Pancreas (tissue), 10 donors: ENCODE results near the gene SMURF2. TPM values are rescaled to one million over a fixed set of nuclear protein-coding genes. Genes with fewer than 3 reads are reported as not detected.
"Not testable (repeated sequence)": the region's sequence is repeated elsewhere in the genome, so short reads cannot be mapped to it uniquely, and the experiment has no call there.

ENCODE experiments used
- ATAC-seq, 4 donors: fragments of 200-7000 bp; cut with Tn5 transposase; one replicate each; pipeline versions ENCODE4 v1.8.0 to v1.9.1; 2020; ENCODE audit warnings: mild to moderate bottlenecking in 4 of 4, moderate library complexity in 4 of 4
- DNase-seq, 6 donors: peaks; one replicate each; pipeline ENCODE4 v3.0.0-alpha.2; 2020
- FAIRE-seq: peaks from 2 replicates; lab custom pipeline; 2012; peaks lifted over from hg19 to GRCh38; lab: Jason Lieb, UNC
- H3K27ac ChIP-seq, 4 donors: fragments of 200-600 bp; sonication (generic); 1 replicate in 3 of 4; 2 replicates in 1 of 4; pipeline versions ENCODE4 v1.5.0 to v1.8.0; 2020
- H3K27me3 ChIP-seq, 4 donors: fragments of 200-600 bp; one replicate each; pipeline ENCODE4 v1.8.0; 2021
- H3K36me3 ChIP-seq, 3 donors: fragments of 200-600 bp; sonication (generic) in 1 of 3; one replicate each; pipeline versions ENCODE4 v1.5.0 to v1.8.0; 2020 to 2021
- H3K4me1 ChIP-seq, 3 donors: fragments of 200-600 bp; one replicate each; pipeline ENCODE4 v1.8.0; 2021
- H3K4me3 ChIP-seq, 4 donors: fragments of 200-600 bp; sonication (generic) in 2 of 4; one replicate each; pipeline versions ENCODE4 v1.5.0 to v1.8.0; 2020 to 2021
- H3K9me3 ChIP-seq, 4 donors: fragments of 200-600 bp; one replicate each; pipeline ENCODE4 v1.8.0; 2021
- WGBS, 2 donors: extraction: QIAGEN DNeasy Blood & Tissue Kit; methylation state at CpG; one replicate each; pipeline ENCODE4 v1.1.7; 2013; 5-methylcytosine and 5-hydroxymethylcytosine counted together
- intact Hi-C, 3 donors: fragments of 100-400 bp; cut with DNase I; formaldehyde crosslinking; loops; one replicate each; pipeline versions ENCODE4 v1.11.1 to v1.14.2; 2022
- polyA plus RNA-seq, 2 donors: library from polyadenylated mRNA; stranded (reverse); fragments of 200-250 nt; gene quantifications; one replicate each; pipeline ENCODE4 v1.2.3, GENCODE V29; 2013
- total RNA-seq, 6 donors: library from RNA; stranded (reverse); fragmentation: NEBNext Ultra II Directional in 4 of 6; extraction: Animal tissue kit (Norgen Biotek cat#: 25700) in 4 of 6; gene quantifications; one replicate each; pipeline versions ENCODE4 v1.2.1 to v1.2.4, GENCODE V29; 2021 to 2023
- TF ChIP-seq, protein P1 (sequence below), 4 donors: fragments of 200-600 bp; sonication (generic) in 3 of 4; IDR thresholded peaks; one replicate each; pipeline versions ENCODE4 v1.5.0 to v1.8.0; 2021; ENCODE audit warnings: antibody characterized with exemption in 4 of 4
- donor health status: healthy with polysubstance abuse.
- donor health status: DM: no; HTN: no; CAD: no; lungs with moderate emphysema.
- donor health status: DM: no; HTN: no; CAD: no.
- donor health status: control.
- donor health status: control.
- donor health status: Bipolar disorder and iron deficiency.
- donor health status: DM: yes; HTN: yes; CAD: no.
- donor health status: DM: no; HTN: no; CAD: no.
- donor health status: DM: no; HTN: no; CAD: no.
- donor health status: DM: yes; HTN: yes; CAD: no.

SMURF2 gene
- total and polyA plus RNA-seq, 8 donors: 3.0 to 17.1 (median 8.0) TPM

DNA sequence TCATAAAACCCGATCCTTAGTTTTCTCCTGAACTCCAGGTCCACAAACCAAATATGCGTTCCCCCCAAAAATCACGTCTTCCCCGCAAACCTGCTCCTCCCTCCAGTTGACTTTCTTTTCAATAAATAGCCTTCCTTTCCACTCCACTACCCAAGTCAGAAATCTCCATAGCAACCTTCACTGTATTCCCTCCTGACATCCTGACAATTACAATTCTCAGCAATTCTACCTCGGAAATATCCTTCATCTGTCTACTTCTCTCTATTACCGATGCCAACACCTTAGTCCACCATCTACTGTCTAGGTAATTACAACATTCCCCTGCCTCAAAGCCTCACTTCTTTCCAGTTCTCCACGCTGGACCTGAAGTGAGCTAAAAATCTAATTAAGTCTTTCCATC lies 50.7 kb downstream of the SMURF2 start:
- no peak overlapping the region for H3K4me3 ChIP-seq
- TF ChIP-seq, protein P1, sequence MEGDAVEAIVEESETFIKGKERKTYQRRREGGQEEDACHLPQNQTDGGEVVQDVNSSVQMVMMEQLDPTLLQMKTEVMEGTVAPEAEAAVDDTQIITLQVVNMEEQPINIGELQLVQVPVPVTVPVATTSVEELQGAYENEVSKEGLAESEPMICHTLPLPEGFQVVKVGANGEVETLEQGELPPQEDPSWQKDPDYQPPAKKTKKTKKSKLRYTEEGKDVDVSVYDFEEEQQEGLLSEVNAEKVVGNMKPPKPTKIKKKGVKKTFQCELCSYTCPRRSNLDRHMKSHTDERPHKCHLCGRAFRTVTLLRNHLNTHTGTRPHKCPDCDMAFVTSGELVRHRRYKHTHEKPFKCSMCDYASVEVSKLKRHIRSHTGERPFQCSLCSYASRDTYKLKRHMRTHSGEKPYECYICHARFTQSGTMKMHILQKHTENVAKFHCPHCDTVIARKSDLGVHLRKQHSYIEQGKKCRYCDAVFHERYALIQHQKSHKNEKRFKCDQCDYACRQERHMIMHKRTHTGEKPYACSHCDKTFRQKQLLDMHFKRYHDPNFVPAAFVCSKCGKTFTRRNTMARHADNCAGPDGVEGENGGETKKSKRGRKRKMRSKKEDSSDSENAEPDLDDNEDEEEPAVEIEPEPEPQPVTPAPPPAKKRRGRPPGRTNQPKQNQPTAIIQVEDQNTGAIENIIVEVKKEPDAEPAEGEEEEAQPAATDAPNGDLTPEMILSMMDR (IDR thresholded peaks at IDR 0.05): no peak
- no peaks in the 10 kb centered on the region for H3K36me3 ChIP-seq
- no peak for ATAC-seq
- DNase-seq: no peak
- FAIRE-seq: no peak
- peaks cover 0 to 12% (median 6%) of the 10 kb centered on the region in 3 donors for H3K4me1 ChIP-seq
- no peaks in the 10 kb centered on the region for H3K27me3 ChIP-seq
- H3K27ac ChIP-seq: no peak overlapping the region
- intact Hi-C loops: no loop called here
- no peaks in the 10 kb centered on the region for H3K9me3 ChIP-seq
- 88 to 90% methylated on average over 7 of the region's 7 CpGs for WGBS, 2 donors

- H3K4me3 ChIP-seq, intact Hi-C loops, ATAC-seq, H3K27me3 ChIP-seq, FAIRE-seq, H3K36me3 ChIP-seq, H3K9me3 ChIP-seq, H3K27ac ChIP-seq, DNase-seq: not testable (repeated sequence)
- H3K4me1 ChIP-seq: peaks cover 0 to 12% (median 6%) of the 10 kb centered on the region in 3 donors
- 88 to 94% methylated on average over 2 of the region's 2 CpGs for WGBS, 2 donors
Measured at GRCh38 chr17:64610244-64610643, 51.9 kb downstream of the SMURF2 start.

DNA sequence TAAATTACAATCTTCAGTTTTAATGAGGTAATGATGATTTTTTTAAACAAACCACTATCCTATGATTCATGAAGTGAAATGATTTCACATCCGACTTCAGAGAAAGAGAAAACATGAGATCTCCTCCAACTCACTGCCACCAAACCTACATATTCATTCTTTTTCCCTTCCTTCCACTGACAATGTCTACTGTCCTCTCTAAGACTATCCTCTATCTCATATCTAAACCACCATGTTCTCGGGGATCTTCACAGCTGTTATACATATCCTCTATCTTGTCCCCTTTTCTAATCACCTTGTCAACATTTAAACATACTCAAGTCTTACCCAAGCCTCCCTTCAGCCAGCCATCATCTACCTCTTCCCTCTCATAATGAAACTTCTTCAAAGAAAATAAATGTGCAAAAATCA lies 53.5 kb downstream of the SMURF2 start:
- Histone ChIP-seq H3K36me3 (no peaks in the 10 kb centered on the region), H3K27ac (no peak overlapping the region), H3K4me1 (peaks cover 0 to 6% (median 0%) of the 10 kb centered on the region in 3 donors), H3K4me3 (no peak overlapping the region), H3K27me3 (no peaks in the 10 kb centered on the region), H3K9me3 (no peaks in the 10 kb centered on the region)
- DNase-seq (no peak), ATAC-seq (no peak), FAIRE-seq (no peak)
- TF ChIP-seq, protein P1 (IDR thresholded peaks at IDR 0.05): no peak
- intact Hi-C loops: no loop called here
- WGBS, 2 donors: 78 to 81% methylated on average over 2 of the region's 2 CpGs

- Histone ChIP-seq H3K27me3 (no peaks in the 10 kb centered on the region), H3K4me3 (no peak overlapping the region), H3K27ac (no peak overlapping the region), H3K9me3 (no peaks in the 10 kb centered on the region), H3K36me3 (no peaks in the 10 kb centered on the region), H3K4me1 (peaks cover 0 to 6% (median 0%) of the 10 kb centered on the region in 3 donors)
- WGBS, 2 donors: 93 to 95% methylated on average over 2 of the region's 2 CpGs
- ATAC-seq: no peak
- FAIRE-seq: no peak
- intact Hi-C loops: no loop called here
- DNase-seq: no peak
- TF ChIP-seq, protein P1 (IDR thresholded peaks at IDR 0.05): no peak
Measured at GRCh38 chr17:64607862-64608565, 54.1 kb downstream of the SMURF2 start.

- 91 to 93% methylated on average over 12 of the region's 12 CpGs for WGBS, 2 donors
- intact Hi-C loops, DNase-seq, ATAC-seq, H3K27me3 ChIP-seq, FAIRE-seq, H3K9me3 ChIP-seq, H3K36me3 ChIP-seq, H3K4me1 ChIP-seq, H3K4me3 ChIP-seq, H3K27ac ChIP-seq: not testable (repeated sequence)
Measured at GRCh38 chr17:64604532-64604931, 57.6 kb downstream of the SMURF2 start.

- H3K4me1 ChIP-seq: peaks cover 0 to 6% (median 0%) of the 10 kb centered on the region in 3 donors
- FAIRE-seq (no peak), DNase-seq (no peak), ATAC-seq (no peak)
- no peaks in the 10 kb centered on the region for H3K27me3 ChIP-seq
- H3K27ac ChIP-seq: no peak overlapping the region
- intact Hi-C loops: no loop called here
- no peaks in the 10 kb centered on the region for H3K36me3 ChIP-seq
- H3K4me3 ChIP-seq: no peak overlapping the region
- TF ChIP-seq, protein P1 (IDR thresholded peaks at IDR 0.05): no peak
- no peaks in the 10 kb centered on the region for H3K9me3 ChIP-seq
- 55 to 58% methylated on average over 1 of the region's 1 CpG for WGBS, 2 donors
Measured at GRCh38 chr17:64603987-64604386, 58.1 kb downstream of the SMURF2 start.
